ENCODE data around the gene SULT4A1.

SULT4A1 gene

GRCh38 chr22:43843783-43844530, 18.4 kb downstream of the SULT4A1 start:
- no peak for DNase-seq

GRCh38 chr22:43841742-43842141, 20.6 kb downstream of the SULT4A1 start:
- no peak for DNase-seq

DNA sequence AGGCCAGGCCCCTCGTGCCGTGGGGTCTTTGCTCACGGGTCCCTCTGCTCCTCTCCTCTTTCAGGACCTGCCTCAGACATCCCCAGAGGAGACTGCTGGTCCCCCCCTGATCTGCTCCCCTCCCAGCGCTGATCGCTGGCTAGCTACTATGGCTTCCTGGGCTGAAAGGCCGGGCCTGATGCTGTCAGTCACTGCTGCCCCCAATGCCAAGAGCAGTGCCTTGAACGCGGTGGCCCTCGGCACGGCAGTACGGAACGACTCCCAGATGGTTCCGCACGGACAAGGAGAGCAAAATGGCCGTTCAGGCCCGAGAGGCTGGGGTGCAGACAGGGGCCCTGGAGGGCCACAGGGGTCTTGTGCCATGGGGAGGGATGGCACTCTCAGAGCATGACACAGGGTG, 21.5 kb downstream of the SULT4A1 start:
- no peak for DNase-seq

DNA sequence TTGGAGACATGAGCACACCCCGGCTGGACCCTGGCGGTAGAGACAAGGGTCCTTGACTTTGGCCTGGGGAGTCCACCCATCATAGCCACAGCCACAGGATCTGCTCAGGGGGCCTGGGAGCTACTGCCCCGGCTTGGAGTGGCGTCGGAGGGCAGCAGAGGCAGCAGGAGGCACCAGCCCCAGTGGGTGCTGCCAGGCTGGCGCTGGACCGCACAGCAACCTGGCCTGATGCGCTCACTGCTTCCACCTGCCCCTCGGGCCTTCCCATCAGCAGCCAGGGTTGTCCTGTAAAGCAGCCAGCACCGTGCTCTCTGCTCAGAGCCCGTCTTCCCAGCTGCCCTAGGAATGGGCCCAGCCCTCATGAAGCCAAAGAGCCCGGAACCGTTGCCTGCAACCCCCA, 21.9 kb downstream of the SULT4A1 start:
- no peak for DNase-seq

DNA sequence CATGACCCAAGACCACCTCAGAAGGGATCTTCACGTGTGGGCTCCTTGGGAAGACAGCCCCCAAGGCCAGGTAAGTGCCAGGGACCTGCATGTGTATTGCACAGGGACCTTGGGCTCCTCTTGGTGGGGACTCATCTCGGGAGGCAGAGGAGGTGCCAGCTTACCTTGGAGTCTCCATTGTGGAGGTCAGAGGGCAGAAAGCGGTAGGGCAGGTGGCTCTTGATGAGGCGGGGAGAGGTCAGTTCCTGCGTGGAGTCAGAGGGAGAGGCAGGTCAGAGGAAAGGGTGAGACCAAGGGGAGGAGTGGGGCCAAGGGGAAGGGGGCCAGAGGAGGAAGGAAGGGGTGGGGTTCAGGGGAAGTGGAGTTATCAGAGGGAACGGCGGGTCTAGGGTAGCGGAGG, 22.5 kb downstream of the SULT4A1 start:
- no peak for DNase-seq

DNA sequence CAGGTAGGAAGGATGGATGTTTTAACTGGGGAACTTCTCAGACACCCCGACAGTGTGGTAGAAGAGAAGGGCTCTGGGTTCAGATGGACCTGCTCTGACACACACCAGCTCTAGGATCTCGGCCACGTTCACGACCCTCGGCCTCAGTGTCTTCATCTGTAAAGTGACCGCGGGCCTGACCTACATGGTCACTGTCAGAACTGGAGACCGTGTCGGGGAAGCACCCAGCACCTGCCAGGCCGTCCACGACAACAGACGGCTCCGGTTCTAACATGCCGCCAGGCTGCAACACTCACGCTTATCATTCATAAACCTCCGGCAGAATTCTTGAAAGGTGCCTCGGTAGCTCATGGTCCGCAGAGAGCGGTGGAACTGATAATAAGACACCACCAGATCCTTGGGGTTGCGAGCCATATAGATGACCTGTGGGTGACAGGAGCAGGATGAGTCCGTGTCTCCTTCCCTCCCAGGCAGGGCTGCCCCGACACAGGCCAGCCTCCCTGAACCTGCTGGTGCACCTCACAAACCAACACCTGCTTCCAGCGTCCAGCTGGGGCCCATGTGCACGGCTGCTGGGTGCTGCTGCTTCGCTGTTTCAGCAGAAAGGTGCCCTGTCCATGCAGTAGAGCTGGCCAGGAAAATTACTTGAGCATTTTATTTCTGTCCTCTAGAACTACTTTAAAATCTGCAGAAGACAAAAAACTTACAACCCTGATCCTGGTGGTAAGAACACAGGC, 23.6 kb downstream of the SULT4A1 start:
- DNase-seq: no peak

- DNase-seq: no peak
Observed at GRCh38 chr22:43838161-43838560, 24.2 kb downstream of the SULT4A1 start.

- no peak for DNase-seq
Observed at GRCh38 chr22:43837666-43838065, 24.6 kb downstream of the SULT4A1 start.

DNA sequence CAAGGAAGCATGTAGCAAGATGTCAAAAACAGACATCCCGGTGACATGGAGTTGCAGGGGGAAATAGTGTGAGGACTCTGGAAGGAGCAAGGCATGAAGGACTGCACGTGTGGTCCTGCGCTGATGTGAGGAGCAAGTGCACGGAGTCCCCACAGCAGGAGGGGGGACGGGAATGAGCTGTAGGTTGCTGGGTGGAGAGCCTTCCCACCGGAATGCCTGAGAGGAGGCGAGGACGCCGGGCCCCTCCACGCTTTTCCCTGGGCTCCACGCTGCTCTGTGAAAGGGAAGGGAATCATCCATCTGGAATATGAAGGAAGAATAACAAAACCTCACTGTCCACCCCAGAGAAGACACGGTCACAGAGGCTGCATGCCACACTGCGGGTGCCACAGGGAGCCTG, 26.6 kb downstream of the SULT4A1 start:
- no peak for DNase-seq

DNA sequence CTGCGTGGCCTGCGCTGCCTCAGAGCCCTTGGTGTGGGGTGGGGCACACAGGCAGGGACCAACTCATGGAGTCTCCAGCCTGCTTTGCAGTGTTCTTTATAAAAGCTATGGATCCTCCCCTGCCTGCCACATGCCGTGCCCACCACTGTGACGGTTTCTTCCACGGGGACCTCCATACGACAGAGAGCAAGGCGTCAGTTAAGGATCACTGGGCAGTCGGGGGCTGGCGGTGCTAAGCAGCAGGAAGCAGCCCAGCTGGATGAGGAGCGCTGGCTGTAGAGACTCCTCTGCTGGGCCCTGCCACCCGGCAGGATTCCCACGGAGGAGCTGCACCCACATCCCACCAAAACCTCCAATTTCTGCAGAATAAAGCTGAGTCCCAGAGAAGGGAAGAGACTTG, 27.1 kb downstream of the SULT4A1 start:
- no peak for DNase-seq

DNA sequence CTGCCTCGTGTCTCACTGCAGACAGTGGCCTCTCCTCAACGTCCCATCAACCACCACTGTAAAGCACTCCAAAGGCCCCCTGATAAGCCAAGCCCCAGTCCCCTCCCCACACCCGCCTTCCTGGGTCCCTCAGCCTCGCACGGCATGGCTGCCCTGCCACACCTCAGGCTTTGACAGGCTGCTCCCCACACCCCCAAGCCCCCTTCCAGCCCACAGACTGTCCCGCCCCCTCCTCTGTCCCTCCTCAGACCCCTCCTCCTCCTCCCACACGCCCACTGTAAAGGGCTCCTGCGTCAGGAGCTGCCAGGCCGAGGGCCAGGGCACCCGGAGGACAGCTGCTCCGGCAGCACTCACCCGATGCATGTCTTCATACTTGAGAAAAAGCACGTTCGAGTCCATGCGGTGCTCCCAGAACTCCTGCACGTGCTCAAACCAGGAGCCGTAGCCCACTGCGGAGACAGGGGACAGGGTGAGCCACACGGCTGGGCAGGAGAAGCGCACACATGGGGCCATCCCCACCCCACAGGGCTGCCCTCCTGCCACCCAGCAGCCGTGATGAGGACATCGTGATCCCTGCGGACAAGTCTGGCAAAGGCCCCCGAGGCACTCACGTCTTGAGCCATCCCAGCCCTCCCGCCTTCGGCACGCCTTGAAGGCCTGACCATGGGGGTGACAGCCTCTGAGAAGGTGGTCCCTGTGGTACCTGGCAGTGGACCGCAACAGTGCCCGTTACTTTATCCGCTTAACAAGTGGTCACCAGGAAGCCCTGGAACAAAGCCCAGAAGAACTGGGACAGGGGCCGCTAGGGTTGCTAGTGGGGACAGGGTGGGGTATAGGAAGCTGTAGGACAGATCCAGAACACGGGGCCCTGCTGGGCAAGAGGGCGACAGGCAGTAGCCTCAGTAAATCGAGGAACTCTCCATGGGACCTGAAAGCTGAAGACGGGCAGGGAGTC, 28.8 kb downstream of the SULT4A1 start:
- DNase-seq: no peak

DNA sequence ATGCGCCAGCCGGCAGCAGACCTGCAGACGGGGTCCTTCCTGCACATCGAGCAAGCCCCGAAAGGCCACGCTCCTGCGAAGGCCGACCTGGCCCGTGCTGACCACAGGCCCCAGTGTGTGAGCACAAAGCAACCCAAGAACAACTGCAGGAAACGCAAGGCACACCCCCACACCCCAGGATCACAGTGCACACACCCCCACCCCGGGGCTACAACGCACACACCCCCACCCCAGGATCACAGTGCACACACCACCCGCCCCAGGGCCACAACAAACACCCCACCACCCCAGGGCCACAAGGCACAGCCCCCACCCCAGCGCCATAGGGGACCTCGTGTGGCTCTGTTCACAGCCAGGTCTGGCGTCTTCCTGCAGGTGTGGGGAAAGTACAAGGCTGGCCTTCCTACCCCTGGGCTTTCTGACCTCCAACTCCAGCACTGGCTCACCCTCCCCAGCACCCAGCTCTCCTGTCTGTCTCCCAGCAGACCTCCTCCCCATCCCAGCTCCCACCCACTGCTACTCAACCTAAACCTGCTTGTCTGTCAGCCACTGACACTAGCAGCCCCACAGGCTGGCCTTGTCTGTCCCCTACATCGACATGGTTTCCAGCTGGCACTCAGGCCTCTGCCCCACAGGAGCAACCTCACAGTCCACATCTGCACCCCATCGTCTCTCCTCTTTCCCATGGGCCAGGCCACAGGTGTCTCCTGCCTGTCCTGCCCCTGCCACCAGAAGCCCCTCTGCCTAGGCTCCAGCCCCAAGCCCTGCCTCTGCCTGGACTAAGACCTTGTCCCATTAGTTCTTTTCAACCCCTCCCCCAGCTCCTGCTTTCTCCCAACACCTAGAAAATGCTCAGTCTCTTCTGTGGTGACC, 29.7 kb downstream of the SULT4A1 start:
- no peak for DNase-seq

DNA sequence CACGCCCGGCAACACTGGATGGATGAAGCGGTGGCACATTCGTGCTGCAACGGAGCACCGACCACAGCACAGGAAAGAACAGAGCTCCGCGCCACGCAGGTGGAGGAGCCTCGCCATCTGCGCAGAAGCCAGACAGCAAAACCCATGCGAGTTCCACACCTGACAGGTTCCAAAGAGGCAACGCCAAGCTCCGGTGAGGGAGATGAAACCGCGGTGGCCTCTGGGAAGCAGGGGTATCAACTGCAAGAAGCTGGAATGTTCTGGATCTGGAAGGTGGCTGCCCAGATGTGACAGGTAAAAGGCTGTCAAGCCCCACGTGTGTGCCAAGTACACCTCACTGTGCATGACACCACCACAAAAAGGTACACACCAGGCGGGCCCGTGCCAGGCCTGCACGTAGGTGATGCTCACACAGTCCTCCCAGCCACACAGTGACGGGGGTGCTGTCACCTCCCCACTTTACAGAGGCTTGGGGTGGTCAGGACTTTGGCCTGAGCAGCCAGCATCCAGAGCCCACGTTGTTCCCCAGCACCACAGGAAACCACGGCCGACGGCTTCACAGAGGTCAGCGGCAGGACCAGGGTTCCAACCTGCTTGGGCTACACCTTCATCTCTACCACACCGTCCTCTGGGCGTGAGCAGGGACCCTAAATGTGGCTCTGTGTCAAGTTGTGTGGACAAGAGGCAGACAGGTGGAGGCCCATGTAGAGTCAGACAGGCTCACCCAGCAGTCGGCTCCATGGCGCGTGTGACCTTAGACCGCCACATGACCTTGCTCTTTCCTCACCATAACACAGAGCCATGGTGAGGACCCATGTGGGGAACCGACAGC, 30.5 kb downstream of the SULT4A1 start:
- DNase-seq: no peak

- no peak for DNase-seq
Observed at GRCh38 chr22:43830931-43831560, 31.3 kb downstream of the SULT4A1 start.

DNA sequence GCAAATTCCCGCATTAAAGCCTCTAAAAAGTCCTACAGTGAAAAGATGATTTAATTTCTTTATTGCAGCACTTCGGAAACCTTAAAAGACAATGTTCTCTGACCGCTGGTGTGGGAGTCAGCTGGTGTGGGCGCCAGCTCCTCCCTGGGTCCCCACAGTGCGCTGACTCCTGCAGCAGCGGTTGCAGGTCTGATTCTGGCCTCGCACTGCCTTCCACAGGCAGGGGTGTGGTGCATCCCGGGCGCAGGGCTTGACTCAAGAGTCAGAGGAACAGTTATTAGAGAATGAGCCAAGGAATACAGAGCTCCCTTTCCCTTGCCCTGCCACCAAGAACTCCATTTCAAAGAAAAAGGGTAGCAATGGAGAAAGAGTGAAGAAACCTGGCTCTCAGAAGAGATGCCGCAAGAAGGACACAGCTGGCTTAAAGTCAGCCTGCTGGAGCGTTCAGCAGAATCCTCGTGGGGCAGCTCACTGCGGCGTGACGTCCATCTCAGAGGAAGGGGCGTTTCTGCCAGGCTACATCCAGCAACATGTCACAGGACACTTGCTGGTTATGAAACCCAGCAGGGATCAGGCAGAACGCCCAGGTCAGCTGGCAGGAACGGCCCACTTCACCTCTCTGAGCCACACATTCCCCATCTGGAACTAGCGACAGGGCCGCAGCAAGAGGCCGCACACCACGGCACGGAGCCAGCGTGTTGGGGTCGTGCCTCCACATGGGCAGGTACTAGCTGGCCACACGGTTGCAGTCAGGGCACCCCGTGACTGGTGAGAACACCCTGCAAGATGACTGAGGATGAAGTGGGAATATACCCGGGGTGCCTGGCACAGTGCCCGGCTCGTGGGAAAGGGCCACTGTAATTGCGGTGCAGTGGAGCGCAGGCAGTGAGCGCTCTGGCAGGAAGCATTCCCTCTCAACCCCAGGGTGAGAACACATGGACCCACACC, 32.1 kb downstream of the SULT4A1 start:
- DNase-seq: peak; percentile 87 to 94

- DNase-seq: peak; percentile 77 to 85
Observed at GRCh38 chr22:43828998-43829782, 33.1 kb downstream of the SULT4A1 start.

- DNase-seq: peak in 1 of 2 experiments; percentile 60
Observed at GRCh38 chr22:43828725-43828997, 33.7 kb downstream of the SULT4A1 start.

- DNase-seq: no peak
Observed at GRCh38 chr22:43827926-43828724, 34.2 kb downstream of the SULT4A1 start.

Measured in NCI-H446 (cell line).